NCI-H2196 treated with DMSO at 0.1 percent for 48 hours (cell line): Measurements from ENCODE around the gene ZNF474.

Source experiments
- DNase-seq: peaks from one replicate; lab custom pipeline; 2025; ENCODE audit not compliant: unreplicated experiment; lab: John Stamatoyannopoulos, UW

ZNF474 gene

DNA sequence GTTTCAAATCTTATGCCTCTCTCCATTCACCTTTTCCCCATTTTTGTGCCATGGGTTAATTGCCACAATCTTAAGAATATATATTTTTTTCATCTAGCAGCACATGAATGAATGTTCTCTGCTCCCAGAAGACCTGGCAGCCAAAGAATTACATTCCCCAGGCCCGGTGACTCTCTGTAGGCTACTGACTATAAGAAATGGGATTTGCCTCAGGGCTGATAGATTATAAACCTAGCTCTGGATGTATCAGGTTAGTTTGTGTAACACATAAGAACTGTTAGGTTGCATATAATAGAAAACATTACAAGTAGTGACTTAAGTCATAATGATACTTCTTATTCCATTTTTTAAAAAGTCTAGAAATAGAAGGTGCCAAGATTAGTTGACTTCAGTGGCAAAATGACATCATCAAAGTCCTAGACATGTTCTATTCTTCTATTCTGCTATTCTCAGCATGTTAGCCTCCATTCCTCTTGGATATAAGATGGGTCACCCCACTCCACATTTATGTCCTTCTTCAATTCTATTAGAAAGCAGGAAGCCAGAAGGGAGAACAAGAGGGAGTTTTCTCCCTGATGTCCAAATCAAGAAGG is 10.9 kb upstream of the ZNF474 start:
- no peak for DNase-seq

- no peak for DNase-seq
Measured at GRCh38 chr5:122119205-122119604, 10.1 kb upstream of the ZNF474 start.

GRCh38 chr5:122120493-122120892 is 8.9 kb upstream of the ZNF474 start:
- DNase-seq, result no peak

- no peak for DNase-seq
Measured at GRCh38 chr5:122120957-122121356, 8.4 kb upstream of the ZNF474 start.

- no peak for DNase-seq
Measured at GRCh38 chr5:122121479-122122465, 7.6 kb upstream of the ZNF474 start.

- no peak for DNase-seq
Measured at GRCh38 chr5:122124766-122125165, 4.6 kb upstream of the ZNF474 start.

- DNase-seq, result no peak
Measured at GRCh38 chr5:122126177-122126755, 3.1 kb upstream of the ZNF474 start.

- no peak for DNase-seq
Measured at GRCh38 chr5:122126756-122127321, 2.5 kb upstream of the ZNF474 start.

DNA sequence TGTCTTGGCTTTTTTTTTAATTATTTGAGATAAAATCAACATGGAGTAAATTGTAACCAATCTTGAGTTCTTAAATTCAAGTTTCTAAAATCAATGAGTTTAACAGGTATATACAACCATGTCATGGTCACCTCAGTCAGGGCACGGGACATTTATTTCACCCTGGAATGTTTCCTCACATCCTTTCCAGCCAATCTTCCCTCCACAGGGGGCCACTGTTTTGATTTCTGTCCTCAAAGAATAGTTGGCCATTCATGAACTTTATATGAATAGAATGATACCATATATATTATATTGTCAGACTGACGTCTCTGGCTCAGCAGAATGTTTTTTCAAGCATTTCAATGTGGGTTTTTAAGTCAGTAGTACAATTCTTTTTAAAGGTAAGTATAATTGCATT is 806 bp downstream of the ZNF474 start:
- no peak for DNase-seq

GRCh38 chr5:122137702-122138101 is 8.4 kb downstream of the ZNF474 start:
- DNase-seq, result no peak

DNA sequence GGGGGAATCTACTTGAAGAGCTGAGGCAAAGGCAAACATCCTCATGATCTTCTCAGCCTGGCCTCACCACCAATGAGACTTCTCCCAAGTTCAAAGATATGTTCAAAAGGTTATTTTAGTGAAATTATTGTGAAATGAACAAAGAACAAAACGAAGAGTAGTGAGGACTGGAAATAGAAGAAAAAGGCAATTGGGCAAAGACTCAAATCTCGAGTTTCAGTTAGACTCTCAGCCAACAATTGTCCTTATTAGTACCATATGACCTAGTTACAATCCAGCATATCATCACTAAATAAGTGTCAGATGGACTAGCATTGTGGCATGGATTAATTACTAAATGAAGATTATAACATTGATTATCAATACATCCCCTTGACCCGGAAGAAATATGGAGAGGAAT is 9.0 kb downstream of the ZNF474 start:
- no peak for DNase-seq

DNA sequence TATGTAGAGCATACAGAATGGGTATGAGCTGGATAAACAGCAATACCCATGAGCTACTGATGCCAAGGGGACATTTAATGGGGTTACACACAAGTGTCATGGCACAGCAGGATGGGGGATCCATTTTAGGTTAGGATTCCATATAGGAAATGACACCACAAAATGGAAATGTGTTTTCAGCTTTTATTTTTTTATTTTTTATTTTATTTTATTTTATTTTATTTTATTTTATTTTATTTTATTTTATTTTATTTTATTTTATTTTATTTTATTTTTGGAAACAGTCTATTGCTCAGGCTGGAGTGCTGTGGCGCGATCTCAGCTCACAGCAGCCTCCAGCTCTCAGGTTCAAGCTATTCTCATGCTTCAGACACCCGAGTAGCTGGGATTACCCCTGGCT is 11.6 kb downstream of the ZNF474 start:
- no peak for DNase-seq

GRCh38 chr5:122141751-122142150 is 12.4 kb downstream of the ZNF474 start:
- DNase-seq, result no peak

- DNase-seq, result no peak
Measured at GRCh38 chr5:122142480-122143164, 13.3 kb downstream of the ZNF474 start.

DNA sequence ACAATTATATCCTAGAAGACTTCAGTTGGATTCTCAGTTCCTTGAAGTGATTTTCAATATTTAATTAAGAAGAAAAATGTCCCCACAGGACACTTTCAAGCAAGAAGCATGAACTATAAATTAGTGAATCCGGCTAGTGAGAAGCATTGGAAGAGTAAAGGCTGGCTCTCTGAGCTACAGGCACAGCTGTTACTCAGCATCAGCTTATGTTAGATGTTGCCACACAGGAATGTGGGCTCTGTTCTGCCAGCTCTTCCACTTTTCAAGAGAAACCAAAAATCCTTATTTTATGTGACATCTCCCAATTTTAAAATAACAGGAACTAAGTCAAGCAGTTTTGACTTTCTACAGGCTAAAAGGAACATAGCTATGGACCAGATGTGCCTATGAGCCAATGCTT is 14.9 kb downstream of the ZNF474 start:
- no peak for DNase-seq

GRCh38 chr5:122145906-122146305 is 16.6 kb downstream of the ZNF474 start:
- no peak for DNase-seq

- DNase-seq, result no peak
Measured at GRCh38 chr5:122149321-122150090, 20.2 kb downstream of the ZNF474 start.

- DNase-seq, result no peak
Measured at GRCh38 chr5:122150215-122150614, 20.9 kb downstream of the ZNF474 start.

DNA sequence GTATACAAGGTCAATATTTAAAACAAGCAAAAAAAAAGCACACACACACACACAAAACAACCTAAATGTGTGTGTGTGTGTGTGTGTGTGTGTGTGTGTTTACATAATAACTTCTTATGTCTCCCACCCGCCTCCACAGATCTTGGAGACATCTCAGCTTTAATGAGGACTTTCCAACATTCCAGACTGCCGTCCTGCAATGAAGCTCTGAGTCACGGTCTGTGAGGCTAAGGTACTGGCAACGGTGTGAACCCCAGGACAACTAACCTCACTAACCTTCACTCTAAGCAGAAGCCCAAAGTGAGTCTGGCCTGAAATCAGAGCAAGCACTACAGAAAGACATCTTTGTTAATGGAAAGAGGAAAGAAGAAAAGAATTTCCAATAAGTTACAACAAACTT is 22.3 kb downstream of the ZNF474 start:
- no peak for DNase-seq

- no peak for DNase-seq
Measured at GRCh38 chr5:122152266-122152900, 23.0 kb downstream of the ZNF474 start.
